H9 (cell line): ENCODE measurements around the gene PRR5L. TPM values are rescaled to one million over a fixed set of nuclear protein-coding genes. Genes with fewer than 3 reads are reported as not detected.

Source experiments
- DNase-seq: peaks from one replicate; pipeline ENCODE4 v3.0.0-alpha.2; 2017
- H2AFZ ChIP-seq: one replicate; pipeline ENCODE4 v1.6.1; 2013; ENCODE audit warnings: mild to moderate bottlenecking, low read length, control low read depth, moderate library complexity
- H2AK5ac ChIP-seq: 2 replicates; pipeline ENCODE4 v1.6.1; 2013; ENCODE audit warnings: low read length, control low read depth, mixed read lengths; ENCODE audit not compliant: insufficient read length
- H2BK120ac ChIP-seq: one replicate; pipeline ENCODE4 v1.6.1; 2013; ENCODE audit warnings: low read depth, mild to moderate bottlenecking, low read length, control low read depth, inconsistent platforms; ENCODE audit not compliant: poor library complexity, severe bottlenecking
- H2BK12ac ChIP-seq: 2 replicates; pipeline ENCODE4 v1.6.1; 2013; ENCODE audit warnings: low read length, control low read depth, mixed read lengths, low read depth; ENCODE audit not compliant: insufficient read length
- H2BK15ac ChIP-seq: 2 replicates; pipeline ENCODE4 v1.6.1; 2013; ENCODE audit warnings: low read depth, low read length, control low read depth
- H2BK20ac ChIP-seq: one replicate; pipeline ENCODE4 v1.6.1; 2013; ENCODE audit warnings: low read depth, mild to moderate bottlenecking, low read length, control low read depth, inconsistent platforms; ENCODE audit not compliant: poor library complexity, severe bottlenecking
- H2BK5ac ChIP-seq: 2 replicates; pipeline ENCODE4 v1.6.1; 2013; ENCODE audit warnings: low read length, control low read depth, mixed read lengths; ENCODE audit not compliant: insufficient read length
- H3K14ac ChIP-seq: 2 replicates; pipeline ENCODE4 v1.6.1; 2013; ENCODE audit warnings: low read length, control low read depth; ENCODE audit not compliant: insufficient read depth
- H3K18ac ChIP-seq: 2 replicates; pipeline ENCODE4 v1.6.1; 2013; ENCODE audit warnings: low read depth, mild to moderate bottlenecking, mixed read lengths, low read length, control low read depth; ENCODE audit not compliant: insufficient read length
- H3K23ac ChIP-seq: 2 replicates; pipeline ENCODE4 v1.6.1; 2013; ENCODE audit warnings: low read length, control low read depth, mixed read lengths, low read depth; ENCODE audit not compliant: insufficient read length
- H3K23me2 ChIP-seq: 2 replicates; pipeline ENCODE4 v1.6.1; 2013; ENCODE audit warnings: low read depth, mild to moderate bottlenecking, mixed read lengths, low read length, control low read depth; ENCODE audit not compliant: insufficient read length, poor library complexity, severe bottlenecking
- H3K27ac ChIP-seq: 2 replicates; pipeline ENCODE4 v1.5.1; 2013; ENCODE audit warnings: low read length, control low read depth, mixed read lengths, low read depth; ENCODE audit not compliant: insufficient read length
- H3K27me3 ChIP-seq: 2 replicates; pipeline ENCODE4 v1.6.1; 2013; ENCODE audit warnings: low read length, control low read depth, inconsistent platforms; ENCODE audit not compliant: insufficient read depth
- H3K4ac ChIP-seq: 2 replicates; pipeline ENCODE4 v1.6.1; 2013; ENCODE audit warnings: low read depth, mild to moderate bottlenecking, control low read depth, inconsistent platforms, low read length, moderate library complexity
- H3K4me1 ChIP-seq: 2 replicates; pipeline ENCODE4 v1.6.1; 2013; ENCODE audit warnings: low read length, control low read depth, inconsistent platforms; ENCODE audit not compliant: insufficient read depth
- H3K4me2 ChIP-seq: 2 replicates; pipeline ENCODE4 v1.6.1; 2013; ENCODE audit warnings: low read length, control low read depth, mixed read lengths; ENCODE audit not compliant: insufficient read length, insufficient read depth
- H3K56ac ChIP-seq: 2 replicates; pipeline ENCODE4 v1.6.1; 2013; ENCODE audit warnings: low read depth, mild to moderate bottlenecking, mixed read lengths, low read length, control low read depth; ENCODE audit not compliant: insufficient read length
- H3K79me1 ChIP-seq: 2 replicates; pipeline ENCODE4 v1.6.1; 2013; ENCODE audit warnings: low read depth, mild to moderate bottlenecking, moderate library complexity, low read length, control low read depth, inconsistent platforms; ENCODE audit not compliant: insufficient read depth, poor library complexity, severe bottlenecking
- H3K79me2 ChIP-seq: 2 replicates; pipeline ENCODE4 v1.6.1; 2013; ENCODE audit warnings: low read length, control low read depth, inconsistent platforms; ENCODE audit not compliant: insufficient read depth
- H3K9ac ChIP-seq: 2 replicates; pipeline ENCODE4 v1.6.1; 2013; ENCODE audit warnings: low read length, control low read depth, mixed read lengths; ENCODE audit not compliant: insufficient read length; ENCODE audit errors: extremely low read depth
- H3K9me3 ChIP-seq: one replicate; pipeline ENCODE4 v1.6.1; 2013; ENCODE audit warnings: low read depth, low read length, inconsistent platforms; ENCODE audit not compliant: control insufficient read depth
- H3T11ph ChIP-seq: one replicate; pipeline ENCODE4 v1.6.1; 2013; ENCODE audit warnings: mild to moderate bottlenecking, low read length, control low read depth, inconsistent platforms
- H4K20me1 ChIP-seq: one replicate; pipeline ENCODE4 v1.6.1; 2013; ENCODE audit not compliant: control insufficient read depth, insufficient read length, insufficient read depth
- H4K5ac ChIP-seq: 2 replicates; pipeline ENCODE4 v1.6.1; 2013; ENCODE audit warnings: low read depth, mild to moderate bottlenecking, mixed read lengths, low read length, control low read depth; ENCODE audit not compliant: insufficient read length
- H4K8ac ChIP-seq: replicated peaks from 2 replicates; pipeline ENCODE4 v1.6.1; 2013; ENCODE audit warnings: low read length, control low read depth, mixed read lengths, low read depth; ENCODE audit not compliant: insufficient read length
- H4K91ac ChIP-seq: 2 replicates; pipeline ENCODE4 v1.6.1; 2013; ENCODE audit warnings: low read depth, mild to moderate bottlenecking, moderate library complexity, mixed read lengths, low read length, control low read depth; ENCODE audit not compliant: insufficient read length
- H3K27ac Mint-ChIP-seq, 3 experiments: 2 replicates in 2 of 3; 3 replicates in 1 of 3; pipeline ENCODE4 v1.8.0; 2020 to 2021; ENCODE audit warnings: mixed read lengths in 3 of 3, mild to moderate bottlenecking in 1 of 3, moderate library complexity in 1 of 3
- H3K27me3 Mint-ChIP-seq: 2 replicates; pipeline ENCODE4 v1.8.0; 2021; ENCODE audit warnings: low read depth, mild to moderate bottlenecking, moderate library complexity, mixed read lengths
- H3K36me3 Mint-ChIP-seq, 3 experiments: 2 replicates in 2 of 3; 3 replicates in 1 of 3; pipeline ENCODE4 v1.8.0; 2020 to 2021; ENCODE audit warnings: low read depth in 3 of 3, mixed read lengths in 3 of 3; ENCODE audit not compliant: insufficient read depth in 1 of 3
- H3K4me1 Mint-ChIP-seq, 2 experiments: 2 replicates each; pipeline ENCODE4 v1.8.0; 2020; ENCODE audit warnings: mixed read lengths in 2 of 2
- H3K4me3 Mint-ChIP-seq, 2 experiments: 2 replicates in 1 of 2; 3 replicates in 1 of 2; pipeline ENCODE4 v1.8.0; 2020 to 2021; ENCODE audit warnings: mild to moderate bottlenecking in 2 of 2, mixed read lengths in 2 of 2, moderate library complexity in 1 of 2
- H3K9me3 Mint-ChIP-seq, 2 experiments: 2 replicates in 1 of 2; 3 replicates in 1 of 2; pipeline ENCODE4 v1.8.0; 2020; ENCODE audit warnings: mild to moderate bottlenecking in 2 of 2, mixed read lengths in 2 of 2, moderate library complexity in 1 of 2
- CTCF ChIP-seq: fragments of 200-600 bp; sonication (generic); conservative IDR thresholded peaks from 3 replicates; pipeline ENCODE4 v1.8.0; 2021; ENCODE audit warnings: antibody characterized with exemption, mild to moderate bottlenecking
- WGBS: extraction: QIAGEN DNeasy Blood & Tissue Kit; methylation state at CpG from one replicate; pipeline ENCODE4 v1.1.7; 2013; ENCODE audit warnings: missing lambda C conversion rate, low lambda C conversion rate, mixed read lengths; ENCODE audit not compliant: insufficient read length; ENCODE audit errors: extremely low coverage; 5-methylcytosine and 5-hydroxymethylcytosine counted together
- total RNA-seq: library from RNA; stranded (reverse); gene quantifications from 2 replicates; pipeline ENCODE4 v1.2.1, GENCODE V29; 2021

PRR5L gene
- total RNA-seq, 1 experiment from 2014 or later: 5.6 TPM

- Histone ChIP-seq H3K23me2 (no peaks in the 10 kb centered on the region), H4K20me1 (no peaks in the 10 kb centered on the region), H3K4me2 (no peak overlapping the region), H4K8ac (no peak overlapping the region), H3K4me1 (no peaks in the 10 kb centered on the region), H3K27ac (no peak overlapping the region), H3K79me2 (no peaks in the 10 kb centered on the region), H2AK5ac (no peak overlapping the region), H2BK20ac (no peak overlapping the region), H2BK15ac (no peak overlapping the region), H3K56ac (no peak overlapping the region), H3K9me3 (no peaks in the 10 kb centered on the region), H3T11ph (no peak overlapping the region), H2AFZ (no peak overlapping the region), H3K9ac (no peak overlapping the region), H2BK5ac (no peak overlapping the region), H4K5ac (no peak overlapping the region), H2BK120ac (no peak overlapping the region), H3K4ac (no peak overlapping the region), H2BK12ac (no peak overlapping the region), H3K79me1 (no peaks in the 10 kb centered on the region), H3K18ac (no peak overlapping the region), H3K14ac (no peak overlapping the region), H4K91ac (no peak overlapping the region), H3K27me3 (no peaks in the 10 kb centered on the region), H3K23ac (no peak overlapping the region)
- no peaks in the 10 kb centered on the region for H3K9me3 Mint-ChIP-seq
- H3K4me1 Mint-ChIP-seq: peaks cover 5 to 6% of the 10 kb centered on the region in 2 experiments; a peak in 3 of 4 replicates
- H3K4me3 Mint-ChIP-seq: no peak overlapping the region
- no peak for TF ChIP-seq CTCF
- peaks cover 5% of the 10 kb centered on the region for H3K27me3 Mint-ChIP-seq
- WGBS: no CpG with 5 or more reads among the region's 9 CpGs
- no peak for DNase-seq
- peaks cover 7 to 11% (median 9%) of the 10 kb centered on the region in 3 experiments for H3K36me3 Mint-ChIP-seq
- H3K27ac Mint-ChIP-seq: no peak overlapping the region
Observed at GRCh38 chr11:36270701-36271100, 25.4 kb upstream of the PRR5L start.
